GM21447 (cell line): ENCODE results near the gene SLC7A1.

Source experiments
- ATAC-seq: cut with Tn5 transposase; IDR thresholded peaks from one replicate; pipeline ENCODE4 v1.9.1; 2021; ENCODE audit not compliant: unreplicated experiment

SLC7A1 gene

DNA sequence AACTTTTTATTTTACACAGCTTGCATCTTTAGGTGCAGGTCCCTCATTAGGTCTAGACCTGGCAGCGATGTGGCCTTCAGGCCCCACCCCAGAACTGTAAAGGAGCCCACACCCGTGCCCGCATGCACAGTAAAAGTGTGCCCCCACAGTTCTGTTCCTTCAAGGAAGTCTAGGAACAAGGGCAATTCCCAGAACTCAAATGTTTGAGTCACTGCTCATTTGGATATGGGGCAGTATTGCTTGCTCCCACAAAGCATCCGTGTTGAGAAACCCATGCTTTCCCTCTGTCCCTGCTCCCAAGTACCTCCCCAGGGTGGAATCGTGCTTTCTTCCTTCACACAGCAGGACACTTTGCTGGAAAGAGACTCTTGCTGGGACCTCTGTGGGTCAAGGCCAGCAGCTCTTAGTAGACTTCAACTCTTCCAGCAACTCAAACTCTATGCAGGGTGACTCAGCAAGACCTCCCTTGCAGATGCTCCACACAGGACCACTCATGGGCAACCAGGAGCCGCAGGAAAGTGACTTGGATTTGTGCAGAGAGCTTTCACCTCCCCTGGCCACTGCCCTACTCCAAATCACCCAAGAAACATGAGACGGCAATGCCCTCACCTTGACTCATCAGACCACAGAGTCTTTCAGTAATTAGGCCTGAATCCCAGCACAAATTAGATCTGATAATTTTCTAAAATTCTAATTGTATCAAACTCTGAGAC lies 12.3 kb downstream of the SLC7A1 start:
- no peak for ATAC-seq

DNA sequence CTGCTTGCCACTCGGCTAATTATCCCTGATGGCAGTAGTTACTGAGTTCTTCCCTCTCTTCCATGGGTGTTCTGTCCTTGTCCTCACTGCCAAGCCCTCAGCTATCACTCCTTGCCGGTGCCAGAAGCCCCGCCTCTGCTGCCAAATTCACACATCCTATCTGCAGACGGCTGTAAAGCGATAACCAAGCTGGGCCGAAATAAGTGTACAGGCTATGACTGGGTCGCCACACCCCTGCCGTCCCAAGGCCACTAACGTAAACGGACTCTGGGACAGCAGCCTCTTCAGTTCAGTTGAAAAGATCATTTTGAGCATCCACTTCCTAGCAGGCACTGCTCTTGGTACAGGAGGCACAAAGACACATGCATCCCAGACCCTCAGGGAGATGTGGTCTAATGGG lies 13.3 kb downstream of the SLC7A1 start:
- no peak for ATAC-seq

DNA sequence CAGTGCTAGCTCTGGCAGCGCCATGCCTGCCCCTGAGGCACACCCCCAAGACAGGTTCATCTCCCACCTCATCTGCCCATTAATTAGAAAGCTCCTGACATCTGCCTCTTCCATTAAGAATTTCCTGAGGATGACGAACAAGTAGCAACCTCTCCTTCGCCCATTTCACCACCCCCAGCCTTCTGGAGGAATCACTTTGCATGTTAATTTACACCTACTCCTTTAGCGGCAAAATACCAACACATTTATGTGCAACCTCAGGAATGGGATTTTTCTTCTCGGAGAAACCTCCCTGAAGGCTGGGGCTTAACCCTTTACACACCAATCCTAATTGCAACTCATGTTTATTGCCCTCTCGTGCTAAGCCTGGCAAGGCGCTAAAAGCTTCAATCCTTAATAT lies 13.8 kb downstream of the SLC7A1 start:
- no peak for ATAC-seq

DNA sequence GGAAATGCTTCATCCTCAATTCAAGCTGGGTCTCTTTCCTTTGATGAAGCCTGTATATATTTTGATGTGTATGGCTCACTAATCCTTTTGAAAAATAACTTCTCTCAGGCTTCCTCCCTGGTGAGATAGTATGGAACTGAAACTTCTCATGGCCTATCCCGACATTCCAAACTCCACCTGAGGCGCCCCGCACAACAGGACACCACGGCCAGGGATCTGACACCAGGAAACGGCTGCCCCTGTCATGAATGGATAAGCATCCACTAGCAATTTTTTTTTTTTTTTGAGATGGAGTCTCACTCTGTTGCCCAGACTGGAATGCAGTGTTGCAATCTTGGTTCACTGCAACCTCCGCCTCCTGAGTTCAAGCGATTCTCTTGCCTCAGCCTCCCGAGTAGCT lies 16.4 kb downstream of the SLC7A1 start:
- no peak for ATAC-seq

DNA sequence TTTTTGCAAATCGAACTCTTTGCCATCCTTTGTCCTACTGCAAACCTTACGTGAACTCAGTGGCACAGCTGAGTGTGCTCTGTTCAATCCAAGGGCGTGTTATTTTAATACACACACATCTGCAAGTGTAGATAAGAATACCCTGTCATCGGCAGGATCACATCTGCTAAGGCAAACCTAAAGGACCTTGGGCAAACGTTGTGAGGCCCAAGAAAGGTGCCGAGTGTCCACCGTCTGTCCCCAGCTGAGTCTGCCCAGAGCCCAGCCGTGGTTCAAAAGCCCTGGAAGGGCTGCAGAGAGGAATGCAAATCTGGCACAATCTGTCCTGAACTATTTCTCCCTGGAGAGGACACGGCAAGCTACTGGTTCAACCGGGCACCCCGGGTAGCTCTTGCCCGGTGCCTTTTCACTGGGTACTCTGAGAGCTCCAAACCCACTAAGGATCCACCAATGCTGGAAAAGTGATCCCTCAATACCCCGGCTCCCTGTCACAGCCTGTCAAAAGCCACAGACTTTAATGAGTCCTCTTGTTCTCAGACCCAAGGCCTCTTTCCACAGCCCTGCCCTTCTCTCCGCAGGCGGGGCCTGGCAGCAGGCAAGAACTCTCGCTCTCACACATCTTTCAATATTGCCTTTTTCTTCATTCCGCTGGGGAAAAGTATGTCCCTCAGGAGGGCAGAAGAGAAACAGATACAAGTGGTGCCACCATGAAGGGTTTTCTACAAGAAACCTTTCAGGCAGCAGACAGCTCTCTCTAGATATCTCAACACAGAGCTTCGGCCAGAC lies 17.0 kb downstream of the SLC7A1 start:
- ATAC-seq: no peak

DNA sequence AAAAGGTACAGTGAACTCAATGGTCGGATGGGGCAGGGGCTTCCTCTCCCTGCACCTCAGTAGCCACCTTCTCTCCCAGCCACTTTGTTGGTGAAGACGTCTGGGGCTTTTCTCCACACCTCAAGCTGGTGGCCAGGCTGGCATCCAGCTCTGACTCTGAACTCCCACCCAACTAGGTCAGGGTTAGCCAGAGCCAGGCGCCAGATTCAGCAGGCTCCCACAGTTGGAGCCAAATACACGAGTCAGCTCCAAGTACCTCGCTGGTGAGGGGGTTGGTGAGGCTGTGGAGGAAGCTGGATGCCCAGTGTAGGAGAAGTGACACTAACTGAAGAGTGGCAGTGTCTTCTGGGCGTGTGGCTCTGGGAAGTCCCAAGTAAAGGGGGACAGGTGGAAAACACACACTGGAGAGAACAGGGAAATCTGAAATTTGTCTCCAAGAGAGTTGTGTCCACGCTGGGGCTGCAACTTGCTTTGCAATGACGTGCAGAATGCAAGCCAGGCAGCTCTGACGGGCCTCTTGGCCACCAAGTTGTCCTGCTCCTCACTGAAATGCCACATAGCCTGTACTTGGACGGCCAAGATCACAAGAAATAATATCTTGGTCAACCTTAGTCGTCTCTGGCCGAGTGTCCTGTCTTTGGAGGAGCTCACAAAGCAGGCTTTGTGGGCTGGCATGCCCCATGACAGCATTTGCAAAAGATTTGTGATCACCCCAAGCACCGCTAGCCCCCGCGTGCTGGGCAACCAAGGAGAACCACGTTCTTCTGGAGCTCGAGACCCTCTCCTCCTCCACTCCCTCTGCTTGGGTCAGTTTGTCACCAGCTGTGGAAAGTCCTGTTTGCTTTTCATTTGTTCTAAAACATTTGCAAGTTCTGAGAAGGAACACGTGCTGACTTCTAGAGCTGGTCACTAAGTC lies 18.1 kb downstream of the SLC7A1 start:
- ATAC-seq: no peak

DNA sequence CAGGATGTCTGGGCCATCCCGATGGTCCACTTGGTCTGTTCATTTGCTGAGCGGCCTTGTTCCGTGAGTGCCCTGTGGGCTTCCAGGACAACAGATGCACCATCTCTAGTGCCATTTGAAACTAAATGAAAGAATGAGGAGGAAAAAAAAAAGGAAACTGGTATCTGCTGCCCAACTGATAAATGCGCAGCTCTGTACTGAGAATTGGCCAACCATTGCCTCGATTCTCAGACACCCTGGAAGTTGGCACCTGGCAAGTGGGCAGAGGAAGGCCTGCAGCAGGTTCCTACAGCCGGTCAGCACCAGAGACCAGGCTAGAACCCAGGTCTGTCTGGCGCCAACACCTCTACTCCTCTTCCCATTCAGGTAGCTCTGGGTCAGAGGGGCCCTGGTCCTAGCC lies 18.9 kb downstream of the SLC7A1 start:
- no peak for ATAC-seq

DNA sequence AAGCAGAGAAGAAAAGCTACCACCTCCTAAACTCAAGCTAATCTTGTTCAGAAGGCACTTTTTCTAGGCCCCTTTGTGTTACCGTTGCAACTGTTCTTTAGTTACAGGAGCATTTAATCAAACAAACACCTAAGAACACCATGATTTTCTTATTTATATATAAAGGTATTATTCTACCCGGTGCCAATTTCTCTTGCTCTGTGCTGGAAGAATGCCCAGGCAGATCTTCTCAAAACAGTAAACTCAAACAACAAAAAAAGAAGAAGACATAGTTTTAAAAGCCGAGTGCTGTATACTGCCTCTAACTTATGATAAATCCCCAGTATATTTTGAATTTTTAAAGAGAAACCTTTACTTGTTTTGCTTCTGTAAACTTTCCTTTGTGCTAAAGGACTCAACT lies 20.4 kb downstream of the SLC7A1 start:
- ATAC-seq: no peak

DNA sequence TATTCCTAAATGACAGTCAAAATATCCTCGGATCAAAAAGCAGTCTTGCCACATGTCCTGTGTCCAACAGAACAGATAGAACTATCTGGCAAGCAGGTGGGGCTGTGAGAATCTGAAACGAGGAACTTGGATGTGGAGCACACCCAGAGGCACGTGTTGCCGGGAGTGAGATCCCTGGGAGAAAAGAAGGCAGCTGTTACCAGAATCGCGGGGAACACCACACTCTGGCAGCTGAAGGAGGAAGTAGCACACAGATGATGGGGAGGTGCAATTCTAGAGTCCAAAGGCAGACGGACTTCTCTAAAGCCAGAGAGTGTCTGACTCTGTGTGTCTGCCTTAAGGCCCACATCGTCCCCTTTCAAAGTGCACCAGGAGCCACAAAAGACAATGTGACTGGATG lies 22.3 kb downstream of the SLC7A1 start:
- no peak for ATAC-seq

DNA sequence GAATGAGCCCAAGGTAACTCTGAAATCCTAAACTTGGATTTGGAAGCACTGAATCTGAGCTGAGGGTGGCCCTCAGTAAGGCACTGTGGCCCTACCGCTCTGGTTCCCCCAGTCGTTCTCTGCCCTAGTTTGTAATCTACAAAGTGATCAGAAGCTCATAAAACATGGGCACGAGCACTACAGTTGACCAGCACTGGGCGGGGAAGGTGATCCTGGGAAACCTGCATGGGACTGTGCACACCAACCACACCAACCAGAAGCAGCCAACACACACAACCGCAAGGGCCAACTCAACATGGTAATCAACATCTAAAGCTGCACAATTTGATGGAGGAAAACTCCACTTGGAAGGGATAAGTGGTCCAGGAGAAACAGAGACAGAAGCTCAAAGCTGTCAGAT lies 22.9 kb downstream of the SLC7A1 start:
- ATAC-seq: no peak

DNA sequence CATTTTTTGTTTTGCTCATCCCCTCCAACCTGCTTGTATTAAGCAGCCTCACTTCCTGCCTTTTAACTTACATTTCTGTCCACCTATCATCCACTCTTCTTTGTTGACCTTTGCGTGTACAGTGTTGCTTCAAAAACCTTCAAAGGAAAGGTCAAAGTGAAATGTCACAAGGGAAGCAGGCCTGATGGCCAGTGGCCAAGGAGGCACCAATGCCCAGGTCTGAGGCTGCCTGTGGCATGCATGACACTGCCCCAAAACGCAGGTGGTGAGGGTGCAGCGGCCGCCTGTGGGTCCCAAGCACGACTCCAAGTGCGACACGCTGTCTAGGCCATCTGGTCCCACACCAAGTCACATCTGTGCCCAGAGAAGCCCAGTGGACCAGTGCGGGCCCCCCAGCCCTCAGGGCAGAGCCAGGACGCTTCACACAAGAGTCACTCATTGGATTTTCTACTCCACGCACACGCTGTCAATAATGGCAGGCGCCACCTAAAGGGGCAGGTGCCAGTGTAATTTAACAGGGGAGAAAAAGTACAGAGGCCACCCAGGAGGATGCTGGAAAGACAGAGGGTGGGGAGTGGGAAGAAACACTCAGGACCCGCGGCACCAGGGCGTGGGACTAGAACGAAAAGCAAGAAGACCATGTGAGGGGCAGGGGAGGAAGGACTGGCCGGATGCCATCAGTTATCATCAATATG lies 23.5 kb downstream of the SLC7A1 start:
- ATAC-seq: no peak

DNA sequence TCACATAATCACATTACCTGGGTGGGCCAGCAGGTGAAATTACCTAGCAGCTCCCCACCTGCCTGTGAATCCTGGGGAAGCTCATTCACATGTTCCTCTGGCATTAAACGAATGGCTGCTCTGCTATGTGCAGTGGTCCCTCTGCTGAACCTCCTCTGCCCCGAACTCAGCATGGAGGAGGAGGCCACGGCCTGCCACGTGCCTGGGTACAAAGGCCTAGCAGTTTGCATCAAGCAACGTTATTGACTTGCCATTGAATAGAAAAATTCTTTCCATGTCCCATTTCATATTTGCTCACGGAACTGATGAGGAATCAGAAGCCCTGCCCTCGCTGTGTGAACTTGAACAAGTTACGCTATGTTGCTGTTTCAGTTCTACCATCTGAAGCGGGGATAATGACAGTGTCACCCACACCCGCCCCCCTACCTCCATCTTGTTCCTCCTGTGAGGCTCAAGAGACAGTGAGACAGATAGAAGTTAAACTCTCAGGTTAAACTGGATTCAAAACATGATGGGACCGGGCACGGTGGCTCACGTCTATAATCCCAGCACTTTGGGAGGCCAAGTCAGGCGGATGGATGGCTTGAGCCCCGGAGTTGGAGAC lies 25.3 kb downstream of the SLC7A1 start:
- ATAC-seq: no peak

DNA sequence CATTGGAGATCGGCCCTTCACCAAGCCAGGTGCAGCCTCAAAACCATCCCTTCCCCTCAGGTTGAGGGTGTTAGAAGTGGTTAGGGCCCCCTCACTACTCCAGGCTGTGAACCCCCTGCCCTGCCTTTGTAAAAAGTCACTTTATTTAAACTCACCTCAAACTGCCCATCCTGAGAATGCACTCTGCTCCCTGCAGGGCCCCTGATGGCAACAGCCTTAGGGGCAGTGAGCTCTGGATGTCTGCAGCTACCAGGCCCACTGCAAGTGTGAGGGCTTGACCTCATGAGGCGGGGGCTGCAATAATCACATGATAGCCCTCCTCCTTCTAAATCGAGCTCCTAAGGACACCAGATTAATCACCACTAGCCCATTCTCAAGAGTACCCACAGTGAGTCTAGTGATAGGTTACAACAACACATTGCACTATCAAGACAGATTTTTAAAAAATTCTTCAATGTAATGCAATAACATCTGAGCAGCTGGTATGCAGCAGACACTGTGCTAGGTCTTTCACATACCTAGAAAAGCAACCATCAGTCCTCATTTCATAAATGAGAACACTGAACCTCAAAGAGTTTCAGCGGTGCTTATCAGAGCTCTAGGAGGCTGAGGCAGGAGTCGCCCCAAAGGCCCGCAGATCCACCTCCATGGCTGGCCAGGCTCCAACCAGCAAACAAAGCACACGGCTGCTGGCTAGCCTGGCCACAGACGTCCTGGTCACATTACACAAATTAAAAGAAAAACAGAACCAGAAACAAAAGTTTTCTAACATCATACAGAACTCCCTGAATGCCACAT lies 26.0 kb downstream of the SLC7A1 start:
- ATAC-seq: no peak

DNA sequence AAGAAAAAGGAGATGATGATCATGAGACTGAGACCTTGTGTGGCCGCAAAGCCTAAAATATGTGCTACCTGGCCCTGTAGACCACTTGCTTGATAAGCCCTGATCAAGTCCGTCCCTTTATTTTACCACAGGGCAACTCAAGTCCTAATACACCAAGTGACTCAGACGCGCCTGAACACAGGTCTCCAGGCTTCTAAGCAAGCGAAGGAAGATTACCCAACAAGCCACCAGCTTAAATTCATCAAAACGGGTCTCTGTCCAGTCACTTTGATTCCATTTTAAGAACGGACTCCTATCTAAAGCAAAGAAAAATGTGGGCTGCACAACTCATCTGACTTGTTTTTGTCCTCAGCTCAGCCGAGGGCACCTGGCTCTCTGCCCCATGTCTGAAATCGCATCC lies 26.8 kb downstream of the SLC7A1 start:
- ATAC-seq: no peak

DNA sequence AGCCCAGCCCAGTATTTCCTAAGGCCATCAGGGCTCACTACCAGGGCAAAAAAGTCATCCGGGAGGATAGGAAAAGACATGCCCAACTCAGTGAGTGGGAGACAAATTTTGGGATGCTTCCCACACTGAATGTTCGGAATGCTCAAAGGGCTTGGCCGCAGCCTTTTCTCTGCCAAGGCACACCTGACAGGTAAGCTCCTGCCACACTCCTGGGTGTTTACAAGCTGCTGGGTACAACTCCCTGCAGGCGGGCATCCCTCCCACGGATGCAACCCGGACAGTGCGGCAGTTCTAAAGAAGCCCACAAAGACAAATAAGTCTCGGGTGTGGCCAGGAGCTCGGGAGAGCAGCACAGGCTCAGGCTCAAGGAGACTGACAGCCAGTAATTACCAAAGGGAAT lies 28.1 kb downstream of the SLC7A1 start:
- ATAC-seq: no peak

DNA sequence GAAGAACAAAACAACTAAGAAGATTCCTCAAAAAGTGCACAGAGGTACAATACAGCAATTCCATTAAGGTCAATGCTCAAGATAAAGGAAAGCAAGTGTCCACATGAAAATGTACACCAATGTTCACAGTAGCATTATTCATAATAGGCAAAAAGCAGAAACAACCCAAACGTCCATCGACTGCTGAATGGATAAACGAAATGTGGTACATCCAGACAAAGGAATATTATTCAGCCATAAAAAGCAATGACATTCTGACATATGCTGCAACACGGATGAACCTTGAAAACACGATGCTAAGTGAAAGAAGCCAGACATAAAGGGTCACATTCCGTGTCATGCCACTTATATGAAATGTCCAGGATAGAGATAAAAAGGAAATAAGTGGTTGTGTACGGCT lies 29.3 kb downstream of the SLC7A1 start:
- ATAC-seq: no peak

DNA sequence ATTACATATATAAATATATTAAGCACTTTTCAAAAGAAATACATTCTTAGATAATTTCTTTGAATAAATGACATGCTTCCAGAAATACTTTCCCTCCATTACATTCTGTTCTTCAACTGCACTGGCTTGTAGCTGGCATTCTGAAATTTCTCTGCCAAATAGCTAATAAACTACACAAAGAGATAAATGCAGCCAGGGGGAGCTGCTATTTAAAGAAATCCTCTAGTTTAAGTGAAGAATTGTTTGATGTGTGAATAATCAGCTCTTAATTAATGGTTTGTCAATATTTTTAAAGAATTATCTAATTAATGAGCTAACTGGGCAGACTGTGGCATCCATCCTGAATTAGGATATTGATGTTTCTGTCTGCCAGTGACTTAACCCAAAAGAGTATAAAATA lies 30.7 kb downstream of the SLC7A1 start:
- no peak for ATAC-seq

DNA sequence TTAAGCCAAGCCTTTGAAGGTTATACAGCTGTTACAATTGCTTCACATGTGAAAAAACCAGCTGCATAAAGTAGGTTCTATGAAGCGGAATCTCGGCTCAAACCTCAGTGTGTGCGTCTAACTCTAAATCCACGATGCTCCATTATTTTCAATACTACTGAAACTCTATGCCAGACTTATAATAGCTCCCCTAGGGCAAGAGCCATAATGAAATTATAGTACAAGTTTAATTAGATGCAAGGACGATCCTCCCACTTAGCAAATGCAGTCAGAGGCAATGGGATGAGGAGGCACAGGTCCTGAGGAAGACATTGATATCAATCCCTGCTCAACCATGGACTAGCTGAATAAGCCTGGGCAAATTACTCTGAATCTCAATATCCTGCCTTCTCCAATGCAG lies 31.1 kb downstream of the SLC7A1 start:
- ATAC-seq: no peak

DNA sequence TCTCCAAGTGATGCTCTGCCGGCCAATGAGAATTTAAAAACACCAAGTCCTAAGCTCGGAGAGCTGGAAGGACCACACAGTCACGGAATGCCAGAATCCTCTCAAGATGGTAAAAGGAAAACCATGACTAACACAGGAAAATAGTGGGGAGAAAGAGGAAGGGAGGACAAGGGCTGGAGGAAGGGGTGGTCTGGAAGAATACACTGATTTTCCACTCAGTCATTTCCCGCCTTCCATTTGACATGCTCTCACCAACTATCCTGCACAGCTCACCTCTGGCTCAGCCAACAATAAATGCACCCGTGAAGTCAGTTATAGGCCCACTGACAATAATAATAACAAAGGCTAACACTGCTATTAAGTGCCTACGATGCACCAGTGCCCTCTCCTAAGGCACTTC lies 31.5 kb downstream of the SLC7A1 start:
- ATAC-seq: no peak
